Measurements from ENCODE around the gene PPP2R5A.
"Not testable (repeated sequence)": the region's sequence is repeated elsewhere in the genome, so short reads cannot be mapped to it uniquely, and the experiment has no call there.

PPP2R5A gene

GRCh38 chr1:212261361-212261929, 23.8 kb upstream of the PPP2R5A start:
- in situ Hi-C loops (cut with MboI; ENCODE audit: low pct_unique_long_range_greater_than_20kb, low sequenced_read_pairs), result no loop called here
- DNase-seq, result no peak

DNA sequence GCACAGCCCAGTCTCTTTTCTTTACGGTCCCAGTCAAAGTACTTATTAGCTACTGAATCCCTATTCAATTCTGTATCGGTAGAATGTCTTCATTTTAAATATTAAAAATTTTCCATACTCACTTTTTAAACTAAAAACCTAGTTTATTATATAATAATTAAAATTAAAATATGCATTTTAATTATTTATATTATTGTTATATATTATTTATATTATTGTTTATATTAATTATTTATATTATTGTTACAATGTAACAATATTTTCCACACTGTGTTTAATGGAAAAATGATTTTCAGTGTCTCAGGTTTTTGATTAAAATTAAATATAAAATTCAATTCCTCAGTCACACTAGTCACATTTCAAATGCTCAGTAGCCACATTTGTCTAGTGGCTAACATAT, 18.2 kb upstream of the PPP2R5A start:
- in situ Hi-C loops (cut with MboI; ENCODE audit: low pct_unique_long_range_greater_than_20kb, low sequenced_read_pairs), result no loop called here
- no peak for DNase-seq

- no peak for DNase-seq
- in situ Hi-C loops (cut with MboI; ENCODE audit: low pct_unique_long_range_greater_than_20kb, low sequenced_read_pairs), result no loop called here
Observed at GRCh38 chr1:212267460-212267859, 17.8 kb upstream of the PPP2R5A start.

GRCh38 chr1:212269306-212269705, 15.9 kb upstream of the PPP2R5A start:
- in situ Hi-C loops (cut with MboI; ENCODE audit: low pct_unique_long_range_greater_than_20kb, low sequenced_read_pairs), result no loop called here
- DNase-seq, result no peak

- no peak for DNase-seq
- in situ Hi-C loops (cut with MboI; ENCODE audit: low pct_unique_long_range_greater_than_20kb, low sequenced_read_pairs), result no loop called here
Observed at GRCh38 chr1:212270564-212270963, 14.6 kb upstream of the PPP2R5A start.

- DNase-seq, result no peak
- in situ Hi-C loops (cut with MboI; ENCODE audit: low pct_unique_long_range_greater_than_20kb, low sequenced_read_pairs), result no loop called here
Observed at GRCh38 chr1:212271234-212271633, 14.0 kb upstream of the PPP2R5A start.

GRCh38 chr1:212271823-212272485, 13.3 kb upstream of the PPP2R5A start:
- no peak for DNase-seq
- in situ Hi-C loops (cut with MboI; ENCODE audit: low pct_unique_long_range_greater_than_20kb, low sequenced_read_pairs), result no loop called here

- no peak for DNase-seq
- in situ Hi-C loops (cut with MboI; ENCODE audit: low pct_unique_long_range_greater_than_20kb, low sequenced_read_pairs), result no loop called here
Observed at GRCh38 chr1:212281590-212281989, 3.6 kb upstream of the PPP2R5A start.

DNA sequence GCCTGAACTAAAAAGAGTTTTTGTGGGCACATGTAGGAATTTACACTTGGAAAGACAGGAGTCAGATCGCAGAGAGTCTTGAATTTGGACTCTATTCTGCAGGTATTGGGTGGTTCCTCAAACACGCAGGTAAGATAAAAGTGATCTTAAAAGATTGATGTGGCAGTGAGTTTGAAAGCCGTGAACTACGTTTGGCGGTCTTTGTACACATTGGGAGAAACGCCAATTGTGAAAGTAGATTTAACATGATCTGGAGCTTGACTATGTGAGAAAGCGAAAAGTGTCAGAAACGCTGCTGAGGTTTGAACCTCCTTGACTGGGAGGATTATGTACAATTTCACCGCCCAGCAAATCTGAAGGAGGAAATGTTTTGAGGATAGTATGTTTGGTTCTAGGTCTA, 1.5 kb upstream of the PPP2R5A start:
- in situ Hi-C loops (cut with MboI; ENCODE audit: low pct_unique_long_range_greater_than_20kb, low sequenced_read_pairs), result no loop called here
- DNase-seq, result no peak

GRCh38 chr1:212284332-212284743, 872 bp upstream of the PPP2R5A start:
- in situ Hi-C loops (cut with MboI; ENCODE audit: low pct_unique_long_range_greater_than_20kb, low sequenced_read_pairs), result no loop called here
- no peak for DNase-seq

GRCh38 chr1:212285685-212286555, 710 bp downstream of the PPP2R5A start:
- DNase-seq, result peak; percentile 72
- in situ Hi-C loops (cut with MboI; ENCODE audit: low pct_unique_long_range_greater_than_20kb, low sequenced_read_pairs), result no loop called here

- no peak for DNase-seq
- in situ Hi-C loops (cut with MboI; ENCODE audit: low pct_unique_long_range_greater_than_20kb, low sequenced_read_pairs), result no loop called here
Observed at GRCh38 chr1:212286556-212287131, 1.4 kb downstream of the PPP2R5A start.

- no peak for DNase-seq
- in situ Hi-C loops (cut with MboI; ENCODE audit: low pct_unique_long_range_greater_than_20kb, low sequenced_read_pairs), result no loop called here
Observed at GRCh38 chr1:212287261-212287895, 2.2 kb downstream of the PPP2R5A start.

DNA sequence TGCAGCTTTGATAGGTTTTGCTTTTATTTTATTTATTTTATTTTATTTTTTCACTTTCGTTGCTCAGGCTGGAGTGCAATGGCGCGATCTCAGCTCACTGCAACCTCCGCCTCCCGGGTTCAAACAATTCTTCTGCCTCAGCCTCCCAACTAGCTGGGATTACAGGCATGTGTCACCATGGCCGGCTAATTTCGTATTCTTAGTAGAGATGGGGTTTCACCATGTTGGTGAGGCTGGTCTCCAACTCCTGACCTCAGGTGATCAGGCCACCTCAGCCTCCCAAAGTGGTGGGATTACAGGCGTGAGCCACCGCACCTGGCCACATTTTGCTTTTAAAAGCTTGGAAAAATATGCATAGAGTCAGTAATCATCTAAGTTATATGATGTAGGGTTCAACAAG, 2.8 kb downstream of the PPP2R5A start:
- in situ Hi-C loops (cut with MboI; ENCODE audit: low pct_unique_long_range_greater_than_20kb, low sequenced_read_pairs), result not testable (repeated sequence)

DNA sequence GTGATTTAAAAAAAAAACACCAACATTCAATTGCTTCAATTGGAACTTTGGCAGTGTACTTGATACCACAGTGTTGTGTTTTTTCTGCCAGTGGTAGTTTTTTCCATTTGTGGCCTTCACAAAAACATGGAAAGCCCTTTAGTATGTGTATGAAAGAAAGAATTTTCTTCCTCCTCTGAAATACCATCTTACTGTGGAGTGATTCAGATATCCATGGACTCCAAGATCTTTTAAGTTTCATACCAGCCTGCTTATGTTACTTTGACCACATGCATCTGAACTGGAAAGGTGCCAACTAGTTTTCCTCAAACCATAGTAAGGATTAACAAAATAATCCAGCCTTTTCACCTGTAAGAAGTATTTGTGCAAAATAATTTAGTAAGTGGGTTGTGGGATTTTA, 3.4 kb downstream of the PPP2R5A start:
- DNase-seq, result no peak

More for the DNA sequence above, 2.8 kb downstream of the PPP2R5A start:
- DNase-seq, result not testable (repeated sequence)

GRCh38 chr1:212289262-212290077, 4.3 kb downstream of the PPP2R5A start:
- in situ Hi-C loops (cut with MboI; ENCODE audit: low pct_unique_long_range_greater_than_20kb, low sequenced_read_pairs), result no loop called here

More for the DNA sequence above, 3.4 kb downstream of the PPP2R5A start:
- in situ Hi-C loops (cut with MboI; ENCODE audit: low pct_unique_long_range_greater_than_20kb, low sequenced_read_pairs), result no loop called here

DNA sequence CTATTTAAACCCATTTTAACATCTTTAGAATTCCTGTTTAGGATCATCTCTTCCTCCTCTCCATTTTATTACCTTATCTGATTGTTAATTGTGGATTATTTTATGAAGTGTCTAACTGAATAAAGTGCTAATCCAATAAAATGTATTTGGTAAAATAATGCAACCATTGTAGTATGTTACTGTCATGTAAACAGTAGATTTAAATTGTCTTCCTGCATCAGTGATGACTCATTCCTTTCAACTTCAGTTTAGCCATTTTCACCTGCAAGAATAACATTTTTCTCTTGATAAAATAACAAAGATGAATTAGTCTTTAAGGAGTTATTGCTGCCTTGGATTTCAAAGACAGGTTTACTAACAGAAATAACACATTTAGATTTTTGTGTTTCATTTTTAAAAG, 5.4 kb downstream of the PPP2R5A start:
- in situ Hi-C loops (cut with MboI; ENCODE audit: low pct_unique_long_range_greater_than_20kb, low sequenced_read_pairs), result no loop called here
- no peak for DNase-seq

More at GRCh38 chr1:212289262-212290077, 4.3 kb downstream of the PPP2R5A start:
- DNase-seq, result no peak

DNA sequence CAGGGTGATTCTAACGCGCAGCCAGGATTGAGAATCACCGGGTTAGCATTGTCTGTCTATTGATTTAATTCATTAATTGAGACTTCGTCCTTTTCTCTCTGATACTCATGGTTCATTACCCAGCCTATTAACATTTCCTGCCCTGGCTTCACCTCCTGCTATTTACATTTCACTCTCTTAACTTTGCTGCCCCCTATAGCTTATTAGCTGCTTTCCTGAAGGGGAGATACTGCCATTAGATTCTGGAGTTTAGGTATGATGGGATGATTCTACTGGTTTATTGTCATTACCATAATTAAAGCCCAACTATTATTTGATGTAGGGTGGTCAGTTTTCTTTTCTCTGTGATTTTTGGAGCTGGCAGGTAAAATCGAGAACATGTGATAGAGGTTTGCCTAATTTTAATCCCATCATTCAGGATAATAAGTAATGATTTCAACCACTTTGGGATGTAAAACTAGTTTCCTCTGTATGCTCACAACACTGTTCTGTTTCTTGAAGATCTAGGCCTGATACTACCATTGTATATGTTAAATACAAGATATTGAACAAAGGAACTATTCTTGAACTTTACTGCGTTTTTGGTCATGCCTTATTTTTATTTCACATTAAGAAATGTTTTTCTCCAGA, 6.4 kb downstream of the PPP2R5A start:
- in situ Hi-C loops (cut with MboI; ENCODE audit: low pct_unique_long_range_greater_than_20kb, low sequenced_read_pairs), result no loop called here
- peak; percentile 63 for DNase-seq
